ENCODE data around the gene CS.
"Not testable (repeated sequence)": the region's sequence is repeated elsewhere in the genome, so short reads cannot be mapped to it uniquely, and the experiment has no call there.

The CS gene

GRCh38 chr12:56274299-56274698 lies 25.8 kb downstream of the CS start:
- DNase-seq = no peak

- DNase-seq = not testable (repeated sequence)
Measured at GRCh38 chr12:56272468-56272867, 27.7 kb downstream of the CS start.

- DNase-seq = no peak
Measured at GRCh38 chr12:56271031-56271430, 29.1 kb downstream of the CS start.

- no peak for DNase-seq
Measured at GRCh38 chr12:56267443-56268071, 32.6 kb downstream of the CS start.

GRCh38 chr12:56266693-56267442 lies 33.3 kb downstream of the CS start, which contains the start of gene COQ10A:
TSS of gene COQ10A (plus strand) at chr12:56266942. CDS start at chr12:56267119, 177 bp downstream.
- peak; percentile 78 for DNase-seq

- not testable (repeated sequence) for DNase-seq
Measured at GRCh38 chr12:56266068-56266692, 34.0 kb downstream of the CS start.

GRCh38 chr12:56262955-56263354 lies 37.2 kb downstream of the CS start:
- not testable (repeated sequence) for DNase-seq

- no peak for DNase-seq
Measured at GRCh38 chr12:56261503-56262232, 38.5 kb downstream of the CS start.

- DNase-seq = no peak
Measured at GRCh38 chr12:56260921-56261320, 39.2 kb downstream of the CS start.

GRCh38 chr12:56260380-56260779 lies 39.8 kb downstream of the CS start:
- DNase-seq = no peak

- DNase-seq = no peak
Measured at GRCh38 chr12:56258820-56259183, 41.3 kb downstream of the CS start.

GRCh38 chr12:56258068-56258819 lies 41.9 kb downstream of the CS start, which contains the start of gene ANKRD52:
TSS of gene ANKRD52 (minus strand) at chr12:56258384. CDS start at chr12:56258269, 115 bp downstream.
- DNase-seq = peak; percentile 72

GRCh38 chr12:56257491-56258067 lies 42.6 kb downstream of the CS start:
- no peak for DNase-seq

GRCh38 chr12:56257071-56257470 lies 43.1 kb downstream of the CS start:
- no peak for DNase-seq

GRCh38 chr12:56256326-56256960 lies 43.7 kb downstream of the CS start:
- DNase-seq = no peak

GRCh38 chr12:56255671-56256070 lies 44.5 kb downstream of the CS start:
- no peak for DNase-seq

GRCh38 chr12:56253091-56253490 lies 47.0 kb downstream of the CS start:
- DNase-seq = no peak

GRCh38 chr12:56252649-56253048 lies 47.5 kb downstream of the CS start:
- no peak for DNase-seq

- DNase-seq = no peak
Measured at GRCh38 chr12:56248711-56249110, 51.4 kb downstream of the CS start.

- no peak for DNase-seq
Measured at GRCh38 chr12:56247923-56248322, 52.2 kb downstream of the CS start.

GRCh38 chr12:56244494-56244893 lies 55.6 kb downstream of the CS start:
- no peak for DNase-seq
